GM10266 (cell line): ENCODE results near the gene SEMA6B.
A peak's percentile ranks its signal among the peaks of the same experiment; 100 is the strongest.
"Not testable (repeated sequence)": the region's sequence is repeated elsewhere in the genome, so short reads cannot be mapped to it uniquely, and the experiment has no call there.

Experiments
- DNase-seq: peaks from one replicate; pipeline ENCODE4 v3.0.0; 2012; ENCODE audit errors: extremely low spot score
- TF ChIP-seq, protein P1 (sequence below): IDR thresholded peaks from 2 replicates; pipeline ENCODE4 v1.5.1; 2012; ENCODE audit warnings: mild to moderate bottlenecking, low read depth; ENCODE audit not compliant: control insufficient read depth, insufficient read depth; ENCODE audit errors: missing control alignments

Gene SEMA6B

DNA sequence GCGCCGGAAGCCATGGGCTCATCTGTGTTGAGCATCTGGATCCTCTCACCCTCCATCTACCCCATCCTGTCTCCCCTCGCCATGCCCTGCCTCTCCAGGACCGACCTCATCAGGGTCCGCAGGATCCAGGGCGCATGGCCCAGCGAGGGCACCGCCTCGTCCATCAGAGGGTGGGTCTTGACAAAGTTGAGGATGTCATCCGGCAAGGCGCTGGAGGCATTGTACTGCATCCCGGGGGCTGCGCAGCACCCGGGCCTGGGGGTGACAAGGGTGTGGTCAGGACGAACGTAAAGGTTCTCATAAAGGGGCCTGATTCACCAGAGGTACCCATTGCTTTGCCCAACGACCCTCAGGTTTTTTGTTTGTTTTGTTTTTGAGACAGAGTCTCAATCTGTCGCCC is 9.5 kb downstream of the SEMA6B start:
- no peak for DNase-seq
- TF ChIP-seq, protein P1, sequence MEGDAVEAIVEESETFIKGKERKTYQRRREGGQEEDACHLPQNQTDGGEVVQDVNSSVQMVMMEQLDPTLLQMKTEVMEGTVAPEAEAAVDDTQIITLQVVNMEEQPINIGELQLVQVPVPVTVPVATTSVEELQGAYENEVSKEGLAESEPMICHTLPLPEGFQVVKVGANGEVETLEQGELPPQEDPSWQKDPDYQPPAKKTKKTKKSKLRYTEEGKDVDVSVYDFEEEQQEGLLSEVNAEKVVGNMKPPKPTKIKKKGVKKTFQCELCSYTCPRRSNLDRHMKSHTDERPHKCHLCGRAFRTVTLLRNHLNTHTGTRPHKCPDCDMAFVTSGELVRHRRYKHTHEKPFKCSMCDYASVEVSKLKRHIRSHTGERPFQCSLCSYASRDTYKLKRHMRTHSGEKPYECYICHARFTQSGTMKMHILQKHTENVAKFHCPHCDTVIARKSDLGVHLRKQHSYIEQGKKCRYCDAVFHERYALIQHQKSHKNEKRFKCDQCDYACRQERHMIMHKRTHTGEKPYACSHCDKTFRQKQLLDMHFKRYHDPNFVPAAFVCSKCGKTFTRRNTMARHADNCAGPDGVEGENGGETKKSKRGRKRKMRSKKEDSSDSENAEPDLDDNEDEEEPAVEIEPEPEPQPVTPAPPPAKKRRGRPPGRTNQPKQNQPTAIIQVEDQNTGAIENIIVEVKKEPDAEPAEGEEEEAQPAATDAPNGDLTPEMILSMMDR, result no peak

DNA sequence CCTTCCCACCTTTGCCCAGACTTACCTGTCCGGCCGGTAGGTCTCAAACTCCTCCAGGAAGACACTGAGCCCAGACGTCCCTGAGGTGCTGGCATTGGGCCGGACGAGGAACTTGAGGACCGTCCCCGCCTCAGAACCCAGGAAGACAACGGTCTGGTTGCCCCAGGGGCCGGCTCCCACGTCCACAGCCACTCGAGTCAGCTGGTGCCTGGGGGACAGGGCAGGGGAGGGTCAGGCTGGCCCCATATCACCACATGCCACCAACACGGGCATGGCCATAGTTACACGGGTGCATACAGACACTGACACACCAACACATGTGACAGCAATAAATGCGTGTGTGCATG is 11.3 kb downstream of the SEMA6B start:
- TF ChIP-seq, protein P1, result no peak
- no peak for DNase-seq

DNA sequence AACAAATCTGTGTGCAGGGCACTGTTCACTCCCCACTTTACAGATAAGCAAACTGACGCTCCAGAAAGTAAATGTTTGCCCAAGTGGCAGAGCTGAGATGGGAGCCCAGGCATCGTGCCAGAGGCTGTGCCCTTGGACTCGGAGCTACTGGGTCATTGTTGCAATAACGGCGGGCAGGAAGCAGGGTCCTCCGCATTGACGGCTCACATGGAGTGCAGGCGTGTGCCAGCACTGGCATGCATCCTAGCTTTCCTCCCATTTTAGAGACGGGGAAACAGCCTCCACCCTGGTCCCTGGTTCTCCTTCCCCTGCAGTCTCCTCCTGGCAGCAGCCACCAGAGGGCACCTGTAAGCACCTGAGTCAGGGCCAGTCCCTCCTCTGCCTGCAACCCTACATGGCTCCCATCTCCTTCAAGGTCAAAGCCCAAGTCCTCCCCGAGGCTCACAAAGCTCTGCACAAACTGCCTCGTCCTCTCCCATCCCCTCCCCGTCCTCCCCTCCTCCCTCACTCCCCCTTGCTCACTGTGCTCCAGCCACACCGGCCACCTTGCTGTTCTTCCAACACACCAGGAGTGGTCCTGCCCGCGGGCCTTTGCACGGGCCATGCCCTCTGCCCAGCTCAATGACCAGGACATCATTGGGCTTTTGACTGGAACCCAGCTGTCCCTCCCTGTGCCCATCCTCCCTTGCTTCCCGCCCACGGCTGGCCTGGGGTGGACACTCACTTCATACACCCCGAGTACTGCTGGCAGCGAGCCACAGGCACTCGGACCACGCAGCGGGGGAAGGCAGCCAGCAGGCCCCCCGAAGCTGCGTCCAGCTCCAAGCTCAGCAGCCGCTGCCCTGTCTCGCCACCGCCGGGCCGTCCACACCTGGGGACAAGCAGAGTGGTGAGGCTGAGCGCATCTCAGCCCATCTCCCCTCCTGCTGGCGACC is 11.9 kb downstream of the SEMA6B start:
- TF ChIP-seq, protein P1, result peak; percentile 41
- DNase-seq, result no peak

DNA sequence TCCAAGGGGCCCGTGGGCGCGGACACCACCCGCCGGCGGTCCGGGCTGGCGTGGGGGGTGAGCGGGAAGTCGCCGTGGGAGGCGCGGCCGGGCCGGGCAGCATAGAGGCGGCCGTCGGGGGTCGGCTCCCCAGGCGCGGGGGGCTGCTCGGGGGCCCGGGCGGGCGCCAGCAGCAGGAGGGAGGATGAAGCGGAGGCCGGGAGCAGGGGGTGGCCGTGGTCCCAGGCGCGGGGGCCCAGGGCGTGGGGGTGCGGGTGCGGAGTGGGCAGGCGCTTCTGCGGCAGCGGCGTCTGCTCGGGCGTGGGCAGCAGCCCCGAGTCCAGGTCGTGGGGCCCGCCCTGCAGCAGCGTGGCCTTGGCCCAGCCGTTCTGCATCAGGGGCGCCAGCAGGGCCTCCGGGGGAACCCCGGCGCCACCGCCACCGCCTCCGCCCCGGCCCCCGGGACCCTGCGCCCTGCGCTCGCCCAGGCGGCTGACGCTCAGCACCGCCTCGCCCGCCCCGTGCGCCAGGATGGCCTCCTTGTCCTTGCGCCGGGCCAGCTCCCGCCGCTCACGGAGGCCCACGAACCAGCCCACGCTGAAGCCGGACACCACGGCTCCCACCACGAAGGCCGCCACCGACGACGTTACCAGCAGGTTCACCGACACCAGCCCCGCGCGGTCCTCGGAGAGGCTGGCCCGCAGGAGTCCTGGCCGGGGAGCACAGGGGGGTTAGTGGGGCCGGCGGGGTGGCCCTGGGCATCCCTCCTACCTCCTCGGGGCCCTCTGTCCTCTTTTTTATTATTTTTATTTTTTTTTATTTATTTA is 15.4 kb downstream of the SEMA6B start:
- TF ChIP-seq, protein P1, result no peak
- no peak for DNase-seq

DNA sequence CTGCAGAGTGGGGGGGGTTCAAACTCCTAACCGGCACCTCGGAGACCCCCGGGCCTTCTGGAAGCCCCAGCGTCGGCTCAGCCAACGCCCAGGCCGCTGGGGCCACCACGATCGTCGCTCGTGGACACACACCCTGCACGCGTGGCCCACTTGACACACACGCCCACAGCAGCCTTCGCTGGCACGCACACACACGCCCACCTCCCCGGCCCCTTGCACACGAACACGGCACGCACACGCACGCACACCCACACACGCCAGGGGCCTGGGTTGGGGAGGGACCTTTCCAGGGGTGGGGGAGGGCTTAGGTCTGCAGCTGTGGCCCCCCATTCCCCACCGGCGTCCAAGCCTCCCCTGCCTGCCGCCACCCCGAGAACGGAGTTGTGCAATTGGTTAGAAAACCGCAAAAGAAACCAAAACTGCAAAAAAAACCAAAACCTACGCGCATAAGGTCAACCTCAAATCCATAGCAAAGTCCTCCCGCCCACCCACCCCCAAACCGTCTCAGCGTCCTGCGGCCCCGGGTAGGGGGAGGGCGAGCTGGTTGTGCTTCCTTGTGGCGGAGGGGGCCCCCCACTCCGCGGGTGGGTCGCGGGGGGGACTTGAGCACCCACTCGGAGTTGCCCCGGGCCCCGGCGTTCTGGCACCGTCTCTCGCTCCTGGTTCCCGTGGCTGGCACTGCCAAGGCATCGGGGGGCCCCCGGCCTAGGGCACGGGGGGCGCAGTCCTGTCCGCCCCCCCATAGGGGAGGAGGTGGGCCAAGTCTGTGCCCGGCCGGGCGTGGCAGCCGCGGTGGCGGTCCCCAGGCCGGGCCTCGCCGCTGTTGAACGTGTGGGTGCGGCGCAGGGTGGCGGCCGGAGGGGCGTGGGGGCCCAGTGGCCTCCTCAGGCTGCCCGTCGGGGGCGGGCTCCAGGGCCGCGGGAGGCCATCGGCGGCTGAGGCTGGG is 16.3 kb downstream of the SEMA6B start:
- no peak for DNase-seq
- TF ChIP-seq, protein P1, result no peak

DNA sequence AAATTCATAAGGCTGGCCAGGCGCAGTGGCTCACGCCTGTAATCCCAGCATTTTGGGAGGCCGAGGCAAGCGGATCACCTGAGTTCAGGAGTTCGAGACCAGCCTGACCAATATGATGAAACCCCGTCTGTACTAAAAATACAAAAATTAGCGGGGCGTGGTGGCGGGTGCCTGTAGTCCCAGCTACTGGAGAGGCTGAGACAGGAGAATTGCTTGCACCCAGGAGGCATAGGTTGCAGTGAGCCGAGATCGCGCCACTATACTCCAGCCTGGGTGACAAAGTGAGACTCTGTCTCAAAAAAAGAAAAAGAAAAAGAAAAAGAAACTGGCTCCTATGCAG is 17.7 kb downstream of the SEMA6B start:
- not testable (repeated sequence) for DNase-seq

DNA sequence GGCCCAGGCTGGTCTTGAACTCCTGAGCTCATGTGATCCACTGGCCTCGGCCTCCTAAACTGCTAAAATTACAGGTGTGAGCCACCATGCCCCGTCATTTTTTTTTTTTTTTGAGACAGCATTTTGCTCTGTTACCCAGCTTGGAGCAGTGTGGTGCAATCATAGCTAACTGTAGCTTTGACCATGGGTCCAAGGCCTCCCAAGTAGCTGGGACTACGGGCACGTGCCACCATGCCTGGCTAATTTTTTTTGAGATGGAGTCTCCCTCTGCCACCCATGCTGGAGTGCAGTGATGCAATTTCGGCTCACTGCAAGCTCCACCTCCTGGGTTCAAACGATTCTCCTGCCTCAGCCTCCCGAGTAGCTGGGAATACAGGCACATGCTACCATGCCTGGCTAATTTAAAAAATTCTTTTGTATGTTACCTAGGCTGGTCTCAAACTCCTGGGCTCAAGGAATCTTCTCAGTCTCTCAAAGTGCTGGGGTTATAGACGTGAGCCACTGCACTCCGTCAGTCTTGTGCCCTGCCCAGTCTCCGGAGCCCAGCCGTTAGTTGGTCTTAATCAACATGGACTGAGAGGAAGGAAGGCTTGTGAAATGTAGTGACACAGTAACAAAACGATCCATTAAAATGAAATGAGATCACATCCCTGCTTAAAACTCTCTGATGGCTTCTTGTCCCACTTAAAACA is 18.2 kb downstream of the SEMA6B start:
- DNase-seq, result no peak
- TF ChIP-seq, protein P1, result no peak
